OCI-LY7 (cell line): ENCODE results near the gene EHBP1. TPM values are rescaled to one million over a fixed set of nuclear protein-coding genes. Genes with fewer than 3 reads are reported as not detected.

Source experiments
- BruUV-seq: library from RNA; stranded (reverse); fragments of 400-500 nt; replicated peaks from 2 replicates; lab custom pipeline; 2021; lab: Mats Ljungman, UMichigan
- CTCF ChIA-PET: fragments of 300-600 bp; sonication (Branson Sonifier 250); formaldehyde crosslinking; loops from one replicate; lab custom pipeline; 2022; ENCODE audit warnings: antibody characterized with exemption; ENCODE audit not compliant: unreplicated experiment; lab: Charles Lee
- POLR2A ChIA-PET: fragments of 300-600 bp; sonication (Branson Sonifier 250); formaldehyde crosslinking; loops from one replicate; lab custom pipeline; 2022; ENCODE audit warnings: antibody characterized with exemption; lab: Charles Lee
- DNase-seq: peaks from one replicate; pipeline ENCODE4 v3.0.0-alpha.2; 2015; ENCODE audit warnings: low spot score
- H2AFZ ChIP-seq: fragments of 200-600 bp; sonication (generic), shearing (Covaris generic); 2 replicates; pipeline ENCODE4 v1.6.1; 2014; ENCODE audit warnings: mild to moderate bottlenecking, antibody characterized with exemption, low read length, moderate library complexity
- H3K27ac ChIP-seq: fragments of 200-600 bp; sonication (generic); 2 replicates; pipeline ENCODE4 v1.5.1; 2014; ENCODE audit warnings: mixed run types, low read depth, mild to moderate bottlenecking, moderate library complexity, low read length, inconsistent platforms; ENCODE audit not compliant: poor library complexity, severe bottlenecking
- H3K36me3 ChIP-seq: fragments of 200-600 bp; sonication (generic); 2 replicates; pipeline ENCODE4 v1.6.1; 2014; ENCODE audit warnings: mild to moderate bottlenecking, antibody characterized with exemption, low read length, moderate library complexity, mixed read lengths; ENCODE audit not compliant: insufficient read depth
- H3K4me1 ChIP-seq: fragments of 200-600 bp; sonication (generic); 2 replicates; pipeline ENCODE4 v1.5.1; 2014; ENCODE audit warnings: mild to moderate bottlenecking, low read length; ENCODE audit not compliant: insufficient read depth, poor library complexity, severe bottlenecking
- H3K4me2 ChIP-seq: fragments of 200-600 bp; sonication (generic); 2 replicates; pipeline ENCODE4 v1.6.1; 2014; ENCODE audit warnings: mild to moderate bottlenecking, low read length
- H3K4me3 ChIP-seq: fragments of 200-600 bp; sonication (generic); 2 replicates; pipeline ENCODE4 v1.5.1; 2014; ENCODE audit warnings: mild to moderate bottlenecking, low read depth, low read length; ENCODE audit not compliant: poor library complexity, severe bottlenecking
- H3K79me2 ChIP-seq: fragments of 200-600 bp; sonication (generic); 2 replicates; pipeline ENCODE4 v1.6.1; 2016; ENCODE audit warnings: low read depth, mild to moderate bottlenecking, low read length, moderate library complexity, mixed read lengths; ENCODE audit not compliant: insufficient read depth
- H3K9me2 ChIP-seq: fragments of 200-600 bp; sonication (generic); 2 replicates; pipeline ENCODE4 v1.6.1; 2016; ENCODE audit warnings: mild to moderate bottlenecking, low read length, mixed read lengths; ENCODE audit not compliant: insufficient read depth
- H3K9me3 ChIP-seq: fragments of 200-600 bp; sonication (generic); 2 replicates; pipeline ENCODE4 v1.6.1; 2014; ENCODE audit warnings: mild to moderate bottlenecking, mixed run types, low read length, mixed read lengths
- H4K20me1 ChIP-seq: fragments of 200-600 bp; sonication (generic); 2 replicates; pipeline ENCODE4 v1.6.1; 2014; ENCODE audit warnings: mild to moderate bottlenecking, antibody characterized with exemption, low read length, moderate library complexity, mixed read lengths; ENCODE audit not compliant: insufficient read depth
- CTCF ChIP-seq: fragments of 200-600 bp; sonication (generic); conservative IDR thresholded peaks from 2 replicates; pipeline ENCODE4 v1.5.1; 2014; ENCODE audit warnings: mild to moderate bottlenecking, antibody characterized with exemption, low read length, moderate library complexity, mixed read lengths
- EZH2phosphoT487 ChIP-seq: fragments of 200-600 bp; sonication (generic); IDR thresholded peaks from 2 replicates; pipeline ENCODE4 v1.6.1; 2018; ENCODE audit warnings: low read depth, borderline replicate concordance, mild to moderate bottlenecking, mixed run types, antibody characterized with exemption, low read length, moderate library complexity, mixed read lengths
- intact Hi-C: fragments of 100-400 bp; cut with micrococcal nuclease; formaldehyde crosslinking; loops from one replicate; pipeline ENCODE4 v1.10.0; 2022; ENCODE audit not compliant: unreplicated experiment
- total RNA-seq, 2 experiments: library from RNA; depleted of rRNA in 1 of 2; stranded (reverse); fragments of >200 nt in 1 of 2; shearing (Covaris generic) in 1 of 2; gene quantifications; 2 replicates each; pipeline ENCODE4 v1.2.3, GENCODE V29; 2014 to 2022

EHBP1 gene
- total RNA-seq, 2 experiments from 2014 or later = 26.8 to 34.1 TPM

GRCh38 chr2:62871506-62871905 is 166.0 kb downstream of the EHBP1 start:
- Histone ChIP-seq H4K20me1 (no peaks in the 10 kb centered on the region), H3K36me3 (peaks cover 40% of the 10 kb centered on the region), H3K9me3 (peaks cover 14% of the 10 kb centered on the region; the same call in 1 of the 2 replicates), H2AFZ (no peak overlapping the region), H3K4me3 (no peak overlapping the region), H3K79me2 (no peaks in the 10 kb centered on the region), H3K4me1 (no peaks in the 10 kb centered on the region), H3K27ac (no peak overlapping the region), H3K9me2 (no peaks in the 10 kb centered on the region), H3K4me2 (no peak overlapping the region)
- CTCF ChIA-PET = no interaction called here
- no peak for DNase-seq
- no TSS peak for BruUV-seq
- POLR2A ChIA-PET = no interaction called here
- TF ChIP-seq EZH2phosphoT487 (no peak), CTCF (no peak)
- intact Hi-C loops = no loop called here

GRCh38 chr2:62873603-62874002 is 168.1 kb downstream of the EHBP1 start:
- POLR2A ChIA-PET = interaction anchor here (0.8 to 1.2 kb wide), 2 partner anchors 14 to 1324 kb away, joined by 3 read pairs; no protein-coding TSS in a partner anchor
- Histone ChIP-seq H3K9me3 (peaks cover 14% of the 10 kb centered on the region; the same call in 1 of the 2 replicates), H2AFZ (no peak overlapping the region), H3K4me1 (no peaks in the 10 kb centered on the region), H3K4me3 (no peak overlapping the region), H3K36me3 (peaks cover 58% of the 10 kb centered on the region), H3K27ac (no peak overlapping the region), H4K20me1 (no peaks in the 10 kb centered on the region), H3K79me2 (no peaks in the 10 kb centered on the region), H3K4me2 (no peak overlapping the region), H3K9me2 (no peaks in the 10 kb centered on the region)
- no TSS peak for BruUV-seq
- no peak for DNase-seq
- CTCF ChIA-PET = no interaction called here
- TF ChIP-seq EZH2phosphoT487 (no peak), CTCF (no peak)
- intact Hi-C loops = no loop called here

GRCh38 chr2:62874881-62875383 is 169.4 kb downstream of the EHBP1 start:
- Histone ChIP-seq H3K27ac (no peak overlapping the region), H4K20me1 (no peaks in the 10 kb centered on the region), H3K9me3 (peaks cover 14% of the 10 kb centered on the region; the same call in 1 of the 2 replicates), H3K4me3 (no peak overlapping the region), H3K4me1 (no peaks in the 10 kb centered on the region), H2AFZ (no peak overlapping the region), H3K79me2 (no peaks in the 10 kb centered on the region), H3K36me3 (peaks cover 61% of the 10 kb centered on the region), H3K9me2 (no peaks in the 10 kb centered on the region), H3K4me2 (no peak overlapping the region)
- BruUV-seq = no TSS peak
- POLR2A ChIA-PET = interaction anchor here (1.2 kb wide), 1 partner anchor 16 kb away, joined by 3 read pairs; no protein-coding TSS in a partner anchor
- intact Hi-C loops = no loop called here
- CTCF ChIA-PET = no interaction called here
- TF ChIP-seq EZH2phosphoT487 (no peak), CTCF (no peak)
- no peak for DNase-seq
